GM12892 (cell line): ENCODE results near the gene ENAH.

ENCODE experiments used
- POLR2A ChIP-seq: IDR thresholded peaks from 2 replicates; pipeline ENCODE4 v1.6.1; 2011; ENCODE audit warnings: low read depth, low read length, control low read depth
- POLR2AphosphoS5 ChIP-seq: IDR thresholded peaks from 2 replicates; pipeline ENCODE4 v1.6.1; 2011; ENCODE audit warnings: low read depth, low read length, control low read depth
- TAF1 ChIP-seq: IDR thresholded peaks from 2 replicates; pipeline ENCODE4 v1.6.1; 2011; ENCODE audit warnings: low read depth, mild to moderate bottlenecking, control low read depth, low read length, borderline replicate concordance

DNA sequence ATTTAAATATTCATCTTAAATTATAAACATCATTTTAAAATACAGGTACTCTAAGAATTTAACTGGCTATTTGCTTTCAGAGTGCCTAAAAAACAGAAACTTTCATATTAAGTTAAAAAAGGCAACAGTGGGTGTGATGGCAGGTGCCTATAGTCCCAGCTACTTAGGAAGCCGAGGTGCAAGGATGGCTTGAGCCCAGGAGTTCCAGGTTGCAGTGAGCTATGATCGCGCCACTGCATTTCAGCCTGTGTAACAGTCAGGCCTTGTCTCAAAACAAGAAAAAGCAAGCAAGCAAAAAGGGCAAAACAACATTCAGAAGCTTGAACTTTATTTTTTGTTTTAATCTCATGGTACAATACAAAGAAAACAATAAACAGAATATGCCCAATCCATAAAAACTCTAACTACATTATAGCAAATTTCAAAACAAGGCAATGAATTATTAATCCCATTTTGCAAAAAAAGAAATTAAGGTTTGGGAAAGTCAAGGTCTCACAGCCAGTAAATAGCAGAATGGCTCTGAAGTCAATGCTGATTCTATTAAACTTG is 15.2 kb downstream of the ENAH start:
- TF ChIP-seq TAF1 (no peak), POLR2AphosphoS5 (no peak), POLR2A (no peak)
